ENCODE measurements around the gene IRX6.
A peak's percentile ranks its signal among the peaks of the same experiment; 100 is the strongest.

IRX6 gene

GRCh38 chr16:55323637-55324271 lies at the start of gene IRX6:
Gene IRX6 (plus strand): TSS chr16:55324203. CDS start chr16:55325092, 889 bp downstream.
- no peak for DNase-seq

- no peak for DNase-seq
Measured at GRCh38 chr16:55274391-55274790, 49.6 kb upstream of the IRX6 start.

- DNase-seq, result no peak
Measured at GRCh38 chr16:55275167-55275566, 48.8 kb upstream of the IRX6 start.

- no peak for DNase-seq
Measured at GRCh38 chr16:55275869-55276268, 48.1 kb upstream of the IRX6 start.

- no peak for DNase-seq
Measured at GRCh38 chr16:55277536-55277935, 46.5 kb upstream of the IRX6 start.

GRCh38 chr16:55279598-55279997 lies 44.4 kb upstream of the IRX6 start:
- no peak for DNase-seq

GRCh38 chr16:55280587-55280986 lies 43.4 kb upstream of the IRX6 start:
- no peak for DNase-seq

- DNase-seq, result no peak
Measured at GRCh38 chr16:55282441-55282840, 41.6 kb upstream of the IRX6 start.

- DNase-seq, result no peak
Measured at GRCh38 chr16:55283812-55284717, 39.9 kb upstream of the IRX6 start.

- no peak for DNase-seq
Measured at GRCh38 chr16:55284718-55285099, 39.3 kb upstream of the IRX6 start.

- DNase-seq, result no peak
Measured at GRCh38 chr16:55285586-55285985, 38.4 kb upstream of the IRX6 start.

GRCh38 chr16:55289353-55289752 lies 34.6 kb upstream of the IRX6 start:
- DNase-seq, result no peak

- no peak for DNase-seq
Measured at GRCh38 chr16:55291847-55292246, 32.2 kb upstream of the IRX6 start.

GRCh38 chr16:55292491-55292890 lies 31.5 kb upstream of the IRX6 start:
- no peak for DNase-seq

- peak; percentile 13 for DNase-seq
Measured at GRCh38 chr16:55294129-55294528, 29.9 kb upstream of the IRX6 start.

- no peak for DNase-seq
Measured at GRCh38 chr16:55294931-55295342, 29.1 kb upstream of the IRX6 start.

- DNase-seq, result no peak
Measured at GRCh38 chr16:55297062-55297909, 26.7 kb upstream of the IRX6 start.

GRCh38 chr16:55297910-55298479 lies 26.0 kb upstream of the IRX6 start:
- DNase-seq, result no peak

- peak; percentile 24 for DNase-seq
Measured at GRCh38 chr16:55301385-55302008, 22.5 kb upstream of the IRX6 start.

GRCh38 chr16:55302635-55303034 lies 21.4 kb upstream of the IRX6 start:
- DNase-seq, result no peak

GRCh38 chr16:55308973-55309372 lies 15.0 kb upstream of the IRX6 start:
- DNase-seq, result no peak

GRCh38 chr16:55322327-55322726 lies 1.7 kb upstream of the IRX6 start:
- no peak for DNase-seq

All from hematopoietic multipotent progenitor cell treated with erythropoietin and hydrocortisone succinate and interleukin-3 and kit ligand, for 4 days (in vitro differentiated cells).